Measurements from ENCODE around the gene VAV1.

DNA sequence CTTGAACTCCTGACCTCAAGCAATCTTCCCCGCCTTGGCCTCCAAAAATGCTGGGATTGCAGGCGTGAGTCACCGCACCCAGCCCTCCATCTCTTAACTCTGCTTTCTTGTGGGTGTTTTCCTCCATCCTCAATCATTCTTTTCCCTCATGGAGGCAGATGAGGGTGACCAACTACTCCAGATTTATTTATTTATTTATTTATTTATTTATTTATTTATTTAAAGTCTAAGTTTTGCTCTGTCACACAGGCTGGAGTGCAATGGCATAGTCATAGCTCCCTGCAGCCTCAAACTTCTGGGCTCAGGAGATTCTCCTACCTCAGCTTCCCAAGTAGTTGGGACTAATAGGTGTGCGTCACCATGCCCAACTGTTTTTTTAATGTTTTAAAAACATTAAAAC, 14.9 kb downstream of the VAV1 start:
- TF ChIP-seq POLR2AphosphoS5 (IDR thresholded peaks at IDR 0.05; ENCODE audit: low read depth, low read length) (no peak), TAF1 (IDR thresholded peaks at IDR 0.05; ENCODE audit: borderline replicate concordance, insufficient read depth, low read length) (no peak), SIN3A (IDR thresholded peaks at IDR 0.05; ENCODE audit: borderline replicate concordance, insufficient read depth, low read length) (no peak), FOXP2 (optimal IDR thresholded peaks at IDR 0.05; ENCODE audit: borderline replicate concordance, extremely low read depth, extremely low read length, insufficient read depth) (no peak)
- TF ChIP-seq, protein P1, sequence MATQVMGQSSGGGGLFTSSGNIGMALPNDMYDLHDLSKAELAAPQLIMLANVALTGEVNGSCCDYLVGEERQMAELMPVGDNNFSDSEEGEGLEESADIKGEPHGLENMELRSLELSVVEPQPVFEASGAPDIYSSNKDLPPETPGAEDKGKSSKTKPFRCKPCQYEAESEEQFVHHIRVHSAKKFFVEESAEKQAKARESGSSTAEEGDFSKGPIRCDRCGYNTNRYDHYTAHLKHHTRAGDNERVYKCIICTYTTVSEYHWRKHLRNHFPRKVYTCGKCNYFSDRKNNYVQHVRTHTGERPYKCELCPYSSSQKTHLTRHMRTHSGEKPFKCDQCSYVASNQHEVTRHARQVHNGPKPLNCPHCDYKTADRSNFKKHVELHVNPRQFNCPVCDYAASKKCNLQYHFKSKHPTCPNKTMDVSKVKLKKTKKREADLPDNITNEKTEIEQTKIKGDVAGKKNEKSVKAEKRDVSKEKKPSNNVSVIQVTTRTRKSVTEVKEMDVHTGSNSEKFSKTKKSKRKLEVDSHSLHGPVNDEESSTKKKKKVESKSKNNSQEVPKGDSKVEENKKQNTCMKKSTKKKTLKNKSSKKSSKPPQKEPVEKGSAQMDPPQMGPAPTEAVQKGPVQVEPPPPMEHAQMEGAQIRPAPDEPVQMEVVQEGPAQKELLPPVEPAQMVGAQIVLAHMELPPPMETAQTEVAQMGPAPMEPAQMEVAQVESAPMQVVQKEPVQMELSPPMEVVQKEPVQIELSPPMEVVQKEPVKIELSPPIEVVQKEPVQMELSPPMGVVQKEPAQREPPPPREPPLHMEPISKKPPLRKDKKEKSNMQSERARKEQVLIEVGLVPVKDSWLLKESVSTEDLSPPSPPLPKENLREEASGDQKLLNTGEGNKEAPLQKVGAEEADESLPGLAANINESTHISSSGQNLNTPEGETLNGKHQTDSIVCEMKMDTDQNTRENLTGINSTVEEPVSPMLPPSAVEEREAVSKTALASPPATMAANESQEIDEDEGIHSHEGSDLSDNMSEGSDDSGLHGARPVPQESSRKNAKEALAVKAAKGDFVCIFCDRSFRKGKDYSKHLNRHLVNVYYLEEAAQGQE (IDR thresholded peaks at IDR 0.05; ENCODE audit: insufficient read depth in 1 of 2, low read depth in 2 of 2, low read length in 2 of 2), result no peak
